BJ (cell line): Measurements from ENCODE around the gene TPH2. TPM values are rescaled to one million over a fixed set of nuclear protein-coding genes. Genes with fewer than 3 reads are reported as not detected.

Source experiments
- CTCF ChIA-PET: fragments of 350-600 bp; formaldehyde crosslinking; extraction: SDS; loops from one replicate; lab custom pipeline; 2021; ENCODE audit warnings: antibody characterized with exemption, inconsistent platforms; lab: Yijun Ruan, JAX
- POLR2A ChIA-PET: fragments of 300-600 bp; sonication (Branson Sonifier 250); formaldehyde crosslinking; extraction: SDS; loops from one replicate; lab custom pipeline; 2021; ENCODE audit warnings: antibody characterized with exemption; lab: Charles Lee
- DNase-seq: peaks from one replicate; pipeline ENCODE4 v3.0.0-alpha.2; 2011; ENCODE audit warnings: low read depth
- H3K27me3 ChIP-seq: 2 replicates; pipeline ENCODE4 v1.6.0; 2011; ENCODE audit warnings: low read length; ENCODE audit not compliant: control insufficient read depth, insufficient read depth
- H3K36me3 ChIP-seq: 2 replicates; pipeline ENCODE4 v1.5.1; 2011; ENCODE audit warnings: low read length; ENCODE audit not compliant: control insufficient read depth, insufficient read depth
- H3K4me3 ChIP-seq: 2 replicates; pipeline ENCODE4 v1.5.1; 2011; ENCODE audit warnings: low read depth, mild to moderate bottlenecking, control low read depth, low read length
- CTCF ChIP-seq: IDR thresholded peaks from 2 replicates; pipeline ENCODE4 v1.5.1; 2011; ENCODE audit warnings: low read depth, mild to moderate bottlenecking, control low read depth, inconsistent platforms, low read length, moderate library complexity; ENCODE audit not compliant: insufficient read depth
- polyA plus RNA-seq: library from polyadenylated mRNA; depleted of rRNA; stranded (reverse); fragments of >200 nt; gene quantifications from 2 replicates; pipeline ENCODE4 v1.2.3, GENCODE V29; 2011

Gene TPH2
- polyA plus RNA-seq, 1 experiment = not detected

- H3K36me3 ChIP-seq = no peaks in the 10 kb centered on the region
- ChIA-PET CTCF (interaction anchor here (0.9 to 1.0 kb wide), 2 partner anchors 13 to 15 kb away, joined by 3 to 4 read pairs; no protein-coding TSS in a partner anchor), POLR2A (no interaction called here)
- no peak overlapping the region for H3K4me3 ChIP-seq
- TF ChIP-seq CTCF = no peak
- H3K27me3 ChIP-seq = peaks cover 1% of the 10 kb centered on the region; the same call in 1 of the 2 replicates
- no peak for DNase-seq
Observed at GRCh38 chr12:72031066-72031465, 92.4 kb downstream of the TPH2 start.

GRCh38 chr12:72033991-72034390 is 95.3 kb downstream of the TPH2 start:
- DNase-seq = no peak
- H3K27me3 ChIP-seq = no peaks in the 10 kb centered on the region; the same call in 1 of the 2 replicates
- TF ChIP-seq CTCF = no peak
- ChIA-PET CTCF (interaction anchor here (1.5 kb wide), 1 partner anchor 17 kb away, joined by 3 read pairs; no protein-coding TSS in a partner anchor), POLR2A (no interaction called here)
- no peaks in the 10 kb centered on the region for H3K36me3 ChIP-seq
- H3K4me3 ChIP-seq = no peak overlapping the region

- Histone ChIP-seq H3K4me3 (no peak overlapping the region), H3K36me3 (no peaks in the 10 kb centered on the region), H3K27me3 (no peaks in the 10 kb centered on the region; the same call in 1 of the 2 replicates)
- DNase-seq = no peak
- CTCF ChIA-PET = interaction anchor here (0.9 kb wide), 1 partner anchor 16 kb away, joined by 3 read pairs; no protein-coding TSS in a partner anchor
- POLR2A ChIA-PET = no interaction called here
- no peak for TF ChIP-seq CTCF
Observed at GRCh38 chr12:72035625-72036024, 97.0 kb downstream of the TPH2 start.

GRCh38 chr12:72036393-72036792 is 97.7 kb downstream of the TPH2 start:
- CTCF ChIA-PET = interaction anchor here (0.9 kb wide), 1 partner anchor 17 kb away, joined by 3 read pairs; no protein-coding TSS in a partner anchor
- no peak for TF ChIP-seq CTCF
- Histone ChIP-seq H3K4me3 (no peak overlapping the region), H3K27me3 (peaks cover 2% of the 10 kb centered on the region; the same call in 1 of the 2 replicates), H3K36me3 (no peaks in the 10 kb centered on the region)
- POLR2A ChIA-PET = no interaction called here
- DNase-seq = no peak

GRCh38 chr12:72037006-72037795 is 98.6 kb downstream of the TPH2 start:
- no peak for TF ChIP-seq CTCF
- DNase-seq = no peak
- ChIA-PET CTCF (interaction anchor here (1.2 kb wide), 1 partner anchor 20 kb away, joined by 4 read pairs; no protein-coding TSS in a partner anchor), POLR2A (no interaction called here)
- Histone ChIP-seq H3K27me3 (peaks cover 2% of the 10 kb centered on the region; the same call in 1 of the 2 replicates), H3K4me3 (no peak overlapping the region), H3K36me3 (no peaks in the 10 kb centered on the region)
